AG09309 (cell line): Measurements from ENCODE around the gene RTCB.
"Not testable (repeated sequence)": the region's sequence is repeated elsewhere in the genome, so short reads cannot be mapped to it uniquely, and the experiment has no call there.

ENCODE experiments used
- DNase-seq: peaks from one replicate; pipeline ENCODE4 v3.0.0-alpha.2; 2010; ENCODE audit warnings: low read depth
- H3K4me3 ChIP-seq: 2 replicates; pipeline ENCODE4 v1.5.1; 2011; ENCODE audit warnings: mild to moderate bottlenecking, low read depth, low read length, moderate library complexity; ENCODE audit not compliant: control insufficient read depth
- CTCF ChIP-seq: IDR thresholded peaks from 2 replicates; pipeline ENCODE4 v1.5.1; 2011; ENCODE audit warnings: mild to moderate bottlenecking, low read depth, low read length, inconsistent platforms; ENCODE audit not compliant: insufficient read depth, control insufficient read depth; ENCODE audit errors: missing control alignments

The RTCB gene

GRCh38 chr22:32376681-32377080 is 35.4 kb downstream of the RTCB start:
- no peak for DNase-seq
- no peak overlapping the region for H3K4me3 ChIP-seq
- no peak for TF ChIP-seq CTCF

GRCh38 chr22:32375678-32376450 is 36.2 kb downstream of the RTCB start:
- DNase-seq, result no peak
- H3K4me3 ChIP-seq, result no peak overlapping the region
- no peak for TF ChIP-seq CTCF

GRCh38 chr22:32364210-32364609 is 47.8 kb downstream of the RTCB start:
- TF ChIP-seq CTCF, result no peak
- DNase-seq, result no peak
- no peak overlapping the region for H3K4me3 ChIP-seq

- TF ChIP-seq CTCF, result no peak
- no peak for DNase-seq
- no peak overlapping the region for H3K4me3 ChIP-seq
Measured at GRCh38 chr22:32361257-32361656, 50.8 kb downstream of the RTCB start.

GRCh38 chr22:32360096-32360495 is 52.0 kb downstream of the RTCB start:
- H3K4me3 ChIP-seq, DNase-seq: not testable (repeated sequence)

- DNase-seq, H3K4me3 ChIP-seq: not testable (repeated sequence)
Measured at GRCh38 chr22:32357567-32357966, 54.5 kb downstream of the RTCB start, which contains the start of gene RFPL3. Gene RFPL3 (plus strand): TSS chr22:32357867. CDS start chr22:32358072, 205 bp downstream.

GRCh38 chr22:32355760-32356159 is 56.3 kb downstream of the RTCB start:
- no peak for DNase-seq
- TF ChIP-seq CTCF, result no peak
- H3K4me3 ChIP-seq, result no peak overlapping the region
